DMS 273 (cell line): ENCODE results near the gene BABAM2.
A peak's percentile ranks its signal among the peaks of the same experiment; 100 is the strongest.
"Not testable (repeated sequence)": the region's sequence is repeated elsewhere in the genome, so short reads cannot be mapped to it uniquely, and the experiment has no call there.

Source experiments
- DNase-seq: peaks from one replicate; lab custom pipeline; 2025; ENCODE audit not compliant: unreplicated experiment; lab: John Stamatoyannopoulos, UW

Gene BABAM2

DNA sequence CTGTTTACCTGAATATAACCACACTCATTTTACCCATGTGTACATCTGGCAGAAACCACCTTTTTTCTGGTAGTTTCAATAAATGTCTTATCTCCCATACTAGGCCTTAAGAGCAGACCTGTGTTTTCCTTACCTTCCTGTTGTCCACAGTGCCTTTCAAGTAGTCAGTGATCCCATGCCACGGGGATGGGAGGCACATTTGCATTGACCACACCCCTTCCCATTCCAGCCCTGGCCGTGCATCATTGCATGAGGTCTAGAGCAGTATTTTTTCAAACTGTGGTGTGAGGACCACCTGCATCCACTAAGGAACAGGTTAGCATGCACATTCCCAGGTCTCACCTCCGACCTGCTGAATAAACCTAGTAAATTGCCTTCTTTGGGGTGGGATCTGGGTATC is 337.0 kb downstream of the BABAM2 start:
- no peak for DNase-seq

GRCh38 chr2:28228434-28228995 is 338.0 kb downstream of the BABAM2 start:
- no peak for DNase-seq

- no peak for DNase-seq
Observed at GRCh38 chr2:28231110-28231631, 340.6 kb downstream of the BABAM2 start.

DNA sequence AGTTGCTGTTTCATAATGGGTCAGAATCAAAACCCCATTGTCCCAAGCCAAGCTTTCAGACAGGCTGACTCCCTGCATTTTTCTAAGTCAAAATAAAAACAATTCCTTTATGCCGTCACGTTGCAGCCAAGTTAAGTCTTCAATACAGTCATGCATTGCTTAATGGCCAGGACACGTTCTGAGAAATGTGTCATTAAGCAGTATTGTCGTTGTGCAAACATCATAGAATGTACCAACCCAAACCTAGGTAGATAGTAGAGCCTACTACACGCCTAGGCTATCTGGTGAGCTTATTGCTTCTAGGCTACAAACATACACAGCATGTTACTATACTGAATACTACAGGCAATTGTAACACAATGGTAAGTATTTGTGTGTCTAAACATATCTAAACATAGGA is 341.8 kb downstream of the BABAM2 start:
- DNase-seq: no peak

- no peak for DNase-seq
Observed at GRCh38 chr2:28233164-28233676, 342.7 kb downstream of the BABAM2 start.

DNA sequence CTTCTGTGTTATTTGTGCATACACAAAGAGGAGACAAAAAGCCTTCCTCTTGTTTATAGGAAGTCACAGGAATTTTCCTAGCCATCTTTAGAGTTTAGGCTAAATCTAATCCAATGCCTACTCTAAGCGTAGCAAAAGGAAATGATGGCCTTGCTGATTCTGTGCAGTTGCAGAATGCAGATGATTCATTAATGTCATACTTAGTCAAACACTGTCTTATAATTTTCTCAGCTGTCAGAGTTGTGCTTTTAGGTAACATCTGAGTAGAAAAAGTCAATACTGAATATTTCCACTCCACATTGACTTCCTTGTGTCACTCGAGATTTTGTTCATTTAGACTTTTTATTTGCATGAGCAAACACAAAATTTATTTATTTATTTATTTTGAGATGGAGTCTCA is 344.3 kb downstream of the BABAM2 start:
- DNase-seq: no peak

DNA sequence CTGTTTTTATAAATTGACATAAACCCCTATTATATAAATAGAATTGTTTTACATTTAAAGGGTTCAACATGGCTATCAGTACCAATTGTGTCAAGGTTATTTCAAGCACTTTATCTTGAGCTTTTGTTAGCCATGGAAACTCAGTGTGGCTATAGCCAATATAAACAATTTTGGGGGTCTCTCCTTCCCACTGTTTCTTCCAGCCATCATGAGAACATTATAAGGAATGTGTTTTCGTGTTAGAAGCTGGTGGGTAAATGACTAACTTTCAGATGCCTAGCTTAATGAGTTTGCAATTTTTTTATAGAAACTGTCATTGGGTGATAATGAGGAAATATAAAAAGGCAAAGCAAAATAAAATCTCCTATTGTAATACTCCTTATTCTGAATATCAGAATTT is 348.7 kb downstream of the BABAM2 start:
- no peak for DNase-seq

GRCh38 chr2:28240937-28241336 is 350.4 kb downstream of the BABAM2 start:
- no peak for DNase-seq

DNA sequence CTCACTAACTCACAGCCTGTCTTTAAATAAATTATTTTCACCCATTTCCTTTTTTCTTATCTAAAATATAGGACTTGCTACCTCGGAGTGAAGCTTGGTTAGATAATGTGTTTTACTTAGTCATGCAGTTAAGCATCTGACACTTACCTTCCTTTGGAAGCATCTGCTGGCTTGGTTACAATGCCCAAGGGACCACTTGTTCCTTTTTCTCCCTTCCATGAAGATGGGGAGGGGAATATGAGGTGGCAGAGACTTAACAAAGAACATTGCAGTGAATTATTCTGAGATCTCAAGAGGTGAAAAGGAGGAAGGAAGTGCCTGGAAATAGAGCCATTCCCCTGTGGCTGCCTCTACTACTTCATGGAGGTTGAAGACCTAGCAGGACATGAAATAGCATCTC is 356.8 kb downstream of the BABAM2 start:
- DNase-seq: peak; percentile 50

DNA sequence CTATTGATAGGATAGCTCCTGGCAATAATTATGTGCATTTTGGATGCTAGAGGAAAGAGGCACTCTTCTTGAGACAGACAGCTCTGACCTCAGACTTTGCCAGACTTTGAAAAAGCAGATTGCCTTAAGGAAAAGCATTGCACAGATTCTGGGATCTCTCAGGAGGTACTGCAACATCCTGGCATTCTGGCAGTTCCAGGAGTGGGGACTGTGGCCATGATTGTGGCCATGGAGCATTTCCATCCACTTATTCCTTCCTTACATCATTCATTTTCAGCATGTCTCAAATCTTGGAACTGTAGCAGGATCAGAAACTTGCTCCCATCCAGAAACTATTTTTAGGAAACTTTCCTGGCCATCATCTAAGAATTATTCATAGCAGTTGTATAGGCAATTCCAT is 357.2 kb downstream of the BABAM2 start:
- DNase-seq: no peak

- no peak for DNase-seq
Observed at GRCh38 chr2:28248511-28248910, 358.0 kb downstream of the BABAM2 start.

DNA sequence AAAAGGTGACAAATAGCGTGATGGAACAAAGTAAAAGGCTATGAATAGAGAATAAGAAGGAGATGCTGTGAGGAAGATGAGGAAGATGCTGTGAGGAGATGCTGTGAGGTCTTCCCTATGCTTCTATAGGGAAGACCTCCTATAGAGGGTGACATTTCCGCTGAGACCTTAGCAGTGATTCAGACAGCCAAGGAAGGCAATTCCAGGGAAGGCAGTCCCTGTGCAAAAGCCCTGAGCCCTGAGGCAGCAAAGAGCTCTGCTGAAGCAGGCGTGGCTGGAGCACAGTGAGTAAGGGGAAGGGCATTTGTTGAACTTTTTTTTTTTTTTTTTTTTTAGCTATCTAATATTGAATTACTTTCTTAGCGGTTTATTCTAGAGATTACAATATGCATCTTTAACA is 359.5 kb downstream of the BABAM2 start:
- no peak for DNase-seq

DNA sequence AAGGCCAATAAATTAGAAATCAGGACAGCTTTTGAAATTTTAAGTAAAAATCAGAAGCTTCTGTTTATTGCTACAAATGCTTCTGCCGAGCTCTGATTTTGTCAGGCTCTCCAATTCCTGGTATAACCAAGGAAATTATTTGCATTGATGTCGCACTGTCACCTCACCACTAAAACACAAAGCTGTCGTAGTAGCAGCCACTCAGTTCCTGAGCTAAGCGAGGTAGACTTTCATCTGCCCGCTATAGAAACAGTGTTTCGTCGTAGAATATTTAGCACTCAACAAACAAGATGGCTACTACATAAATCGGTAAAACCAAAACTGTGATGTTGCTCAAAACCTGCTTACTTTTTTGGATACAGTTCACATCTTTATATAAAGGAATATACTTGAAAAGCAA is 360.8 kb downstream of the BABAM2 start:
- DNase-seq: no peak

- no peak for DNase-seq
Observed at GRCh38 chr2:28252311-28252710, 361.8 kb downstream of the BABAM2 start.

GRCh38 chr2:28253543-28253942 is 363.0 kb downstream of the BABAM2 start:
- DNase-seq: no peak

DNA sequence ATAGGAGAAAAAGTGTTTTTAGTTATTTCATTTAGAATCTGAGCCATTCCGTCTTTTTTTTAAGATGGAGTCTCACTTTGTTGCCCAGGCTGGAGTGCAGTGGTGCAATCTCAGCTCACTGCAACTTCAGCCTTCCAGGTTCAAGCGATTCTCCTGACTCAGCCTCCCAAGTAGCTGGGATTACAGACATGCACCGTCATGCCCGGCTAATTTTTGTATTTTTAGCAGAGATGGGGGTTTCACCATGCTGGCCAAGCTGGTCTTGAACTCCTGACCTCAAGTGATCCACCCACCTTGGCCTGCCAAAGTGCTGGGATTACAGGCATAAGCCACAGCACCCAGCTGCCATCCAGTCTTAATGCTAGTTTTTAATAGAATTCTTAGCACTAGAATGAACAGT is 364.7 kb downstream of the BABAM2 start:
- DNase-seq: not testable (repeated sequence)

GRCh38 chr2:28257182-28257581 is 366.7 kb downstream of the BABAM2 start:
- DNase-seq: no peak

DNA sequence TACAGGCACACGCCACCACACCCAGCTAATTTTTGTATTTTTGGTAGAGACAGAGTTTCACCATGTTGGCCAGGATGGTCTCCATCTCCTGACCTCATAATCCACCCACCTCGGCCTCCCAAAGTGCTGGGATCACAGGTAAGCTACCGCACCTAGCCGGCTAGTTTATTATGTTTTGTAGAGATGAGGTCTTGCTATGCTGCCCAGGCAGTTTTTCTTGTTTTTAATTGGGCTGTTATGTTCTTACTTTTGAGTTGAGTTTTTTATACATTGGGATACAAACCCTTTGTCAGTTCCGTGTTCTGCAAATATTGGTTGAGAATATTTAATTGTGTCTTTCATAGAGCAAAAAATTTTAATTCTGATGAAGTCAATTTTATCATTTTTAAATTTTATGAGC is 368.7 kb downstream of the BABAM2 start:
- not testable (repeated sequence) for DNase-seq

DNA sequence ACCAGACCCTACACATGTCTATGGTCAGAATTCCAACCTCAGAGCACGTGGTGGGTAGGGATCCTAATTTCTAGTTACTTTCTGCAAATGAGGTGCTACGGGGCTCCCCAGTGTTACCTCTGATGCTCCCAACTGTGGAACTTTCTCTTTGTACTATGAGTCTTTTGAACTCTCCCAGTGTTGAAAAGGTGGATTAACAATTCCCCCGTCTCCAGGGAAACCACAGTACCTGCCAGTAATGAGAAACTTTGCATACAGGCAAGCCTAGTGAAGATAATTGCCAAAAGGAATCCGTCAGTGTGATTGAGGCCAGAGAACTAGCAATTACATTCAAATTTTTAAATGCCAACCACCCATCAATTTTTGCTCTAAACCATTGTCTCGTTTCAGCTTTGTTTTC is 373.2 kb downstream of the BABAM2 start:
- no peak for DNase-seq

GRCh38 chr2:28267282-28267681 is 376.8 kb downstream of the BABAM2 start:
- no peak for DNase-seq

DNA sequence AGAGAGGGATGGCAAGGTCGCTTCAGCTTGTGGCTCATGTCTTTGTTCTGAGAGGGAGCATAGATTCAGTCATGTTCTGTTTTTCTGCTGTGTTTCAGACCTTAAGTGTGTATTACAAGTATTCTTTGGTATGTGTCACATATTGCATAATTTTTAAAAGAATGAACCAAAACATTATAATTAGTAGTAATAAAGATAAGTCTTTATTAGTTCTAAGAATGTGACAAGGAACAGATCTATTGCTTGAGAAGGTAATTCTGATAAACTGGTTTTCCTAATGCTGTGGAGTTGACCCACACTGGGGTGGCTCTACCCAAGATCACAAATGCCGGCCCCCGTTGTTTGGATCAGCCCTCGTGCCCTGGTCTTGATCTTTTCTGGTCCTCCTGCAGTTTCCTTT is 377.9 kb downstream of the BABAM2 start:
- DNase-seq: no peak

- DNase-seq: peak; percentile 41
Observed at GRCh38 chr2:28269019-28269784, 378.7 kb downstream of the BABAM2 start.
